ENCODE measurements around the gene NR6A1.

DNA sequence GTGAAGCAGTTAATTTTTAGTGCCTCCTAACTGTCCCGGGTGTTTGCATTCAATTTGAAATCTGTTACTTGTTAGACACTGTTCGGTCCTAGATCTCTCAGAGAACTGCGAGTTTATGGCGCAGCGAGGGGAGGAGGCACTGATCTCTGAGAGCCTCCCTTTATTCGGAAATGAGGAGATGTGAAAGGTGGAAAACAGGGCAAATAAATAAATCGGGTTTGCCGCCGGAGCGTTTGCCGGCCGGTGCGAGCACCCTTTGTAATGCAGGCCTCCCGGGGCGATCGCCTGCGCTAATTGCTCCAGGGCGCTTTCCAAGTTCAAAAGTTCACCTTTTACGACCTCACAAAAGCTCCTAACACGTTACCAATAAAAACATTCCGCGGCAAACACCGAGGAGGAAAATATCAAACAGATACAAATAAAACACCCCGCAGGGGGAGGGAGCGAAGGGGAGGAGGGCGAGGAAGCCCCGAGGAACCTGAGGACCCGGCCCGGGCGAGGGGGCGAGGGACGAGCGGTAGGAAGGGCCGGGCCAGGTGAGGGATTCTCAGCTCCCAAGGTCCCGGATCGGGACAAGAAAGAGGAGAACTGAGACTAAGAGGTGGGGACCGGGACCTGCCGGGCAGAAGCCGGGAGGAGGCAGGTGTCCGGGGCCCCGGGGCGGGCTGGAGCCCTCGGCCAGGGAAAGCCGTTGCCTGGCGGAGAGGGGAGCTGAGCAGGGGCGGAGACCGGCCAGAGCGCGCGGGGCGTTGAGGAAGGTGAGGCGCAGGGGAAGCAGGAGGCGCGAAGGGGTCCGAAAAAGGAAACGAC lies 1.4 kb downstream of the NR6A1 start:
- TF ChIP-seq SUZ12 (IDR thresholded peaks at IDR 0.05; ENCODE audit: extremely low read depth, insufficient read depth, insufficient read length) (no peak), YY1 (IDR thresholded peaks at IDR 0.05; ENCODE audit: insufficient read depth, insufficient read length) (no peak), ZNF274 (IDR thresholded peaks at IDR 0.05; ENCODE audit: low read depth, low read length) (no peak)
